ENCODE data around the gene CNKSR2. TPM values are rescaled to one million over a fixed set of nuclear protein-coding genes. Genes with fewer than 3 reads are reported as not detected.

CNKSR2 gene
- total and polyA plus RNA-seq, 8 donors: 0.58 to 33.8 (median 4.2) TPM

DNA sequence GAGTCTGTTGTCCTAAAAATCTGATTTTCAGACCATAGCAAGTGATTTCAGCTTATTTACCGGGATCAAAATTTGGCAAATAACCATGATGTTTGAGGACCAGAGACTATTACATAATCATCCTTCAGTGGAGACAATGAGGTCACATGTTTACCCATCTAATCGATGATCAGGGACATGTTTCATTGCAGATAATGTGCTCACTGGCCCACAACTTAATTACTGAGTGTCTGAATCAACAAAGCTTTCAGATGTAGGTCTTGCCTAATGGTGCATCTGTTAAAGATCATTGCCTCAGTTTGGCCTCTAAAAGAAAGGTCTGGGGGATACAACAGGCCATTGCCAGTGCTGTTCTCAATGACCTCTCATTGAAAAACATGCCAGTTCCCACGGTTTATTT is 326.7 kb downstream of the CNKSR2 start:
- no peak overlapping the region for H3K4me3 ChIP-seq
- 49 to 68% (median 57%) methylated on average over 3 of the region's 3 CpGs for WGBS, 5 donors
- no peak for TF ChIP-seq EP300 (IDR thresholded peaks at IDR 0.05)
- TF ChIP-seq, protein P1, sequence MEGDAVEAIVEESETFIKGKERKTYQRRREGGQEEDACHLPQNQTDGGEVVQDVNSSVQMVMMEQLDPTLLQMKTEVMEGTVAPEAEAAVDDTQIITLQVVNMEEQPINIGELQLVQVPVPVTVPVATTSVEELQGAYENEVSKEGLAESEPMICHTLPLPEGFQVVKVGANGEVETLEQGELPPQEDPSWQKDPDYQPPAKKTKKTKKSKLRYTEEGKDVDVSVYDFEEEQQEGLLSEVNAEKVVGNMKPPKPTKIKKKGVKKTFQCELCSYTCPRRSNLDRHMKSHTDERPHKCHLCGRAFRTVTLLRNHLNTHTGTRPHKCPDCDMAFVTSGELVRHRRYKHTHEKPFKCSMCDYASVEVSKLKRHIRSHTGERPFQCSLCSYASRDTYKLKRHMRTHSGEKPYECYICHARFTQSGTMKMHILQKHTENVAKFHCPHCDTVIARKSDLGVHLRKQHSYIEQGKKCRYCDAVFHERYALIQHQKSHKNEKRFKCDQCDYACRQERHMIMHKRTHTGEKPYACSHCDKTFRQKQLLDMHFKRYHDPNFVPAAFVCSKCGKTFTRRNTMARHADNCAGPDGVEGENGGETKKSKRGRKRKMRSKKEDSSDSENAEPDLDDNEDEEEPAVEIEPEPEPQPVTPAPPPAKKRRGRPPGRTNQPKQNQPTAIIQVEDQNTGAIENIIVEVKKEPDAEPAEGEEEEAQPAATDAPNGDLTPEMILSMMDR (IDR thresholded peaks at IDR 0.05): no peak
- no peak for TF ChIP-seq POLR2AphosphoS5 (IDR thresholded peaks at IDR 0.05)
- no peak for TF ChIP-seq POLR2A (IDR thresholded peaks at IDR 0.05)
- no peaks in the 10 kb centered on the region for H3K4me1 ChIP-seq
- H3K27ac ChIP-seq: no peak overlapping the region
- H3K27me3 ChIP-seq: no peaks in the 10 kb centered on the region
- H3K9me3 ChIP-seq: no peaks in the 10 kb centered on the region
- DNase-seq: no peak
- H3K36me3 ChIP-seq: no peaks in the 10 kb centered on the region
- intact Hi-C loops (cut with DNase I; ENCODE audit: low total_unique reads): no loop called here

DNA sequence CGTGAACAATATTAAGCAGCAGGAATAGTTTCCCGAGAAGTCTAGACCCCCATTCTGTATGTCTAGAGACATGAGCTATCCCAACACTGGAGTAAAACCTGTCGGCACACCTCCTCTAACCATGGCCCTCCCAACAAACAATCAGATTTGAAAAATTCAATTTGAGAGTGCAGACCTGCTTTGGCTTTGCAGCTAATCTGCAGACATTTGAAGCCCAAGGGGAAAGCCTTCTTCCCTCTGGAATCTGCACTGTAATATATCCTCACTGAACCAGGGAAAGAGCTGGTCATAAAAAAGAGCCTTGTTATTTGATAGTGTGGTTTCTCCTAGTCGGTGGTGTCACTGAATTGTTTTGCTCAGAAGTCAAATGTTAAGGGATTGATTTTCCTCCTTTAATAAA is 328.5 kb downstream of the CNKSR2 start:
- intact Hi-C loops (cut with DNase I; ENCODE audit: low total_unique reads): no loop called here
- peaks cover 0 to 4% (median 2%) of the 10 kb centered on the region in 4 donors for H3K9me3 ChIP-seq
- TF ChIP-seq POLR2A (IDR thresholded peaks at IDR 0.05): no peak
- TF ChIP-seq EP300 (IDR thresholded peaks at IDR 0.05): no peak
- TF ChIP-seq, protein P1 (IDR thresholded peaks at IDR 0.05): no peak
- no peak for TF ChIP-seq POLR2AphosphoS5 (IDR thresholded peaks at IDR 0.05)
- H3K27me3 ChIP-seq: no peaks in the 10 kb centered on the region
- no peak for DNase-seq
- no peaks in the 10 kb centered on the region for H3K36me3 ChIP-seq
- WGBS, 5 donors: 57 to 90% (median 66%) methylated on average over 3 to 4 of the region's 4 CpGs
- H3K27ac ChIP-seq: no peak overlapping the region
- H3K4me1 ChIP-seq: no peaks in the 10 kb centered on the region
- no peak overlapping the region for H3K4me3 ChIP-seq
